SU-DHL-6 (cell line): Measurements from ENCODE around the gene C9orf43.

ENCODE experiments used
- H2AFZ ChIP-seq: fragments of 200-600 bp; sonication (generic); 2 replicates; pipeline ENCODE4 v1.6.1; 2014; ENCODE audit warnings: low read depth, mild to moderate bottlenecking, moderate library complexity, mixed read lengths, antibody characterized with exemption, low read length; ENCODE audit not compliant: severe bottlenecking
- H3F3A ChIP-seq: fragments of 200-600 bp; shearing (Covaris generic); 2 replicates; pipeline ENCODE4 v1.6.0; 2016; ENCODE audit warnings: antibody characterized with exemption, mild to moderate bottlenecking; ENCODE audit not compliant: insufficient read depth
- H3K27ac ChIP-seq: fragments of 200-600 bp; sonication (generic); 2 replicates; pipeline ENCODE4 v1.5.1; 2016; ENCODE audit warnings: low read depth, mild to moderate bottlenecking, low read length, moderate library complexity, mixed read lengths
- H3K27me3 ChIP-seq: fragments of 200-600 bp; sonication (generic), shearing (Covaris generic); 2 replicates; pipeline ENCODE4 v1.6.0; 2014; ENCODE audit warnings: mild to moderate bottlenecking, low read length
- H3K36me3 ChIP-seq: fragments of 200-600 bp; sonication (generic); 2 replicates; pipeline ENCODE4 v1.6.1; 2014; ENCODE audit warnings: mild to moderate bottlenecking, low read length, mixed read lengths
- H3K4me2 ChIP-seq: fragments of 300-600, 200-600 bp; shearing (Covaris generic), sonication (generic); 2 replicates; pipeline ENCODE4 v1.6.0; 2014; ENCODE audit warnings: low read length, low read depth, mild to moderate bottlenecking; ENCODE audit not compliant: poor library complexity, severe bottlenecking
- H3K4me3 ChIP-seq: fragments of 200-600 bp; sonication (generic); 2 replicates; pipeline ENCODE4 v1.5.1; 2014; ENCODE audit warnings: antibody characterized with exemption, low read length, mild to moderate bottlenecking, mixed read lengths; ENCODE audit not compliant: insufficient read depth, poor library complexity, severe bottlenecking
- H3K79me2 ChIP-seq: fragments of 200-600 bp; sonication (generic); 2 replicates; pipeline ENCODE4 v1.6.1; 2014; ENCODE audit warnings: mild to moderate bottlenecking, low read length, moderate library complexity; ENCODE audit not compliant: insufficient read depth
- H3K9ac ChIP-seq: fragments of 200-600 bp; sonication (generic); 2 replicates; pipeline ENCODE4 v1.7.0; 2014; ENCODE audit warnings: mild to moderate bottlenecking, low read length
- H3K9me2 ChIP-seq: fragments of 200-600 bp; sonication (generic); replicated peaks from 2 replicates; pipeline ENCODE4 v1.6.1; 2014; ENCODE audit warnings: low read length; ENCODE audit not compliant: insufficient read depth
- H3K9me3 ChIP-seq: fragments of 200-600 bp; sonication (generic); 2 replicates; pipeline ENCODE4 v1.6.1; 2014; ENCODE audit warnings: low read length, mixed read lengths; ENCODE audit not compliant: insufficient read depth
- H4K20me1 ChIP-seq: fragments of 200-600 bp; sonication (generic); 2 replicates; pipeline ENCODE4 v1.6.1; 2014; ENCODE audit warnings: low read depth, mild to moderate bottlenecking, antibody characterized with exemption, low read length, moderate library complexity, mixed read lengths
- CTCF ChIP-seq: fragments of 200-600 bp; sonication (generic); IDR thresholded peaks from one replicate; pipeline ENCODE4 v1.5.1; 2017; ENCODE audit warnings: antibody characterized with exemption, mild to moderate bottlenecking, low read length, moderate library complexity; ENCODE audit not compliant: insufficient read depth, poor library complexity, severe bottlenecking
- EZH2phosphoT487 ChIP-seq: fragments of 200-600 bp; sonication (generic), shearing (Covaris generic); conservative IDR thresholded peaks from 2 replicates; pipeline ENCODE4 v1.6.1; 2018; ENCODE audit warnings: mild to moderate bottlenecking, antibody characterized with exemption, low read length, moderate library complexity, mixed read lengths

C9orf43 gene

GRCh38 chr9:113461943-113462342, 51.4 kb downstream of the C9orf43 start:
- Histone ChIP-seq H3K4me3 (no peak overlapping the region), H3K79me2 (no peaks in the 10 kb centered on the region), H2AFZ (no peak overlapping the region), H4K20me1 (no peaks in the 10 kb centered on the region), H3K9ac (no peak overlapping the region), H3K27ac (no peak overlapping the region), H3K9me3 (no peaks in the 10 kb centered on the region), H3F3A (no peaks in the 10 kb centered on the region), H3K27me3 (no peaks in the 10 kb centered on the region), H3K4me2 (no peak overlapping the region), H3K36me3 (no peaks in the 10 kb centered on the region), H3K9me2 (no peaks in the 10 kb centered on the region)
- TF ChIP-seq EZH2phosphoT487 = no peak

GRCh38 chr9:113462781-113463286, 52.3 kb downstream of the C9orf43 start:
- H3K36me3 ChIP-seq = no peaks in the 10 kb centered on the region
- H3K4me2 ChIP-seq = no peak overlapping the region
- TF ChIP-seq EZH2phosphoT487 (no peak), CTCF (no peak)
- H3K27ac ChIP-seq = no peak overlapping the region
- H3K9me3 ChIP-seq = no peaks in the 10 kb centered on the region
- H3F3A ChIP-seq = no peaks in the 10 kb centered on the region
- H3K4me3 ChIP-seq = no peak overlapping the region
- no peaks in the 10 kb centered on the region for H3K27me3 ChIP-seq
- no peaks in the 10 kb centered on the region for H3K9me2 ChIP-seq
- H3K9ac ChIP-seq = no peak overlapping the region
- H3K79me2 ChIP-seq = no peaks in the 10 kb centered on the region
- no peak overlapping the region for H2AFZ ChIP-seq
- H4K20me1 ChIP-seq = no peaks in the 10 kb centered on the region

- no peak within 1 kb of the TSS for H3K4me3 ChIP-seq
- H3K36me3 ChIP-seq = no peaks in the 10 kb centered on the region
- H3K79me2 ChIP-seq = no peaks in the 10 kb centered on the region
Observed at GRCh38 chr9:113463418-113464285, 53.1 kb downstream of the C9orf43 start, which contains the start of gene RGS3. RGS3 (plus strand) TSS chr9:113463727; CDS start chr9:113463803, 76 bp downstream.

More at GRCh38 chr9:113463418-113464285, 53.1 kb downstream of the C9orf43 start, which contains the start of gene RGS3:
- Histone ChIP-seq H3K9me2 (no peaks in the 10 kb centered on the region), H3K27me3 (no peaks in the 10 kb centered on the region), H3K9ac (no peak within 1 kb of the TSS), H2AFZ (no peak within 1 kb of the TSS), H3F3A (no peaks in the 10 kb centered on the region), H3K27ac (no peak within 1 kb of the TSS), H3K4me2 (no peak within 1 kb of the TSS), H3K9me3 (no peaks in the 10 kb centered on the region), H4K20me1 (no peaks in the 10 kb centered on the region)
- TF ChIP-seq CTCF = no peak
- TF ChIP-seq EZH2phosphoT487 = no peak
